HFF-Myc (cell line): ENCODE data around the gene OPRL1.

Source experiments
- DNase-seq: peaks from one replicate; pipeline ENCODE4 v3.0.0-alpha.2; 2011; ENCODE audit warnings: low read depth; ENCODE audit errors: extremely low read depth
- H3K4me3 ChIP-seq: replicated peaks from 2 replicates; pipeline ENCODE4 v1.5.1; 2011; ENCODE audit warnings: low read depth, mild to moderate bottlenecking, control low read depth, low read length
- TF ChIP-seq, protein P1 (sequence below): IDR thresholded peaks from 2 replicates; pipeline ENCODE4 v1.5.1; 2012; ENCODE audit warnings: mild to moderate bottlenecking, low read depth, low read length, control low read depth; ENCODE audit errors: missing control alignments

OPRL1 gene

DNA sequence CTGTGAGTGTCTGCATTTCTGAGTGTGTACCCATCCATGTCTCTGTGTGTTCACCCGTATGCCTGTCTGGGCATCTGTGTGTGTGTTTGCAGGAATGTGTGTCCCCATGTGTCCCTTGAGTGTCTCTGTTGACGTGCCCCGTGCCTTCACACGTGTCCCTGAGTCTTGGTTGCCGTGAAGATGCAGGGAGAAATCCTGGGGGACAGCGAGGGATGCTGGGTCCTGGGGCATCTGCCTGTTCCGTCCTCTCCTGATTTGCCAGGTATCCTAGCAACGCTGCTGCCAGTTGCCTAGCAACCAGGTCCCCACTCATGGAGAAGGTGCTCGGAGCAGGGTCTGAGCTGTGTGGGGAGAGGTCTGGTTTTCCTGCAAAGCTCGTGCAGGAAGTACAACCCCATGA, 10.3 kb downstream of the OPRL1 start:
- DNase-seq: no peak
- H3K4me3 ChIP-seq: no peak overlapping the region
- TF ChIP-seq, protein P1, sequence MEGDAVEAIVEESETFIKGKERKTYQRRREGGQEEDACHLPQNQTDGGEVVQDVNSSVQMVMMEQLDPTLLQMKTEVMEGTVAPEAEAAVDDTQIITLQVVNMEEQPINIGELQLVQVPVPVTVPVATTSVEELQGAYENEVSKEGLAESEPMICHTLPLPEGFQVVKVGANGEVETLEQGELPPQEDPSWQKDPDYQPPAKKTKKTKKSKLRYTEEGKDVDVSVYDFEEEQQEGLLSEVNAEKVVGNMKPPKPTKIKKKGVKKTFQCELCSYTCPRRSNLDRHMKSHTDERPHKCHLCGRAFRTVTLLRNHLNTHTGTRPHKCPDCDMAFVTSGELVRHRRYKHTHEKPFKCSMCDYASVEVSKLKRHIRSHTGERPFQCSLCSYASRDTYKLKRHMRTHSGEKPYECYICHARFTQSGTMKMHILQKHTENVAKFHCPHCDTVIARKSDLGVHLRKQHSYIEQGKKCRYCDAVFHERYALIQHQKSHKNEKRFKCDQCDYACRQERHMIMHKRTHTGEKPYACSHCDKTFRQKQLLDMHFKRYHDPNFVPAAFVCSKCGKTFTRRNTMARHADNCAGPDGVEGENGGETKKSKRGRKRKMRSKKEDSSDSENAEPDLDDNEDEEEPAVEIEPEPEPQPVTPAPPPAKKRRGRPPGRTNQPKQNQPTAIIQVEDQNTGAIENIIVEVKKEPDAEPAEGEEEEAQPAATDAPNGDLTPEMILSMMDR: no peak

DNA sequence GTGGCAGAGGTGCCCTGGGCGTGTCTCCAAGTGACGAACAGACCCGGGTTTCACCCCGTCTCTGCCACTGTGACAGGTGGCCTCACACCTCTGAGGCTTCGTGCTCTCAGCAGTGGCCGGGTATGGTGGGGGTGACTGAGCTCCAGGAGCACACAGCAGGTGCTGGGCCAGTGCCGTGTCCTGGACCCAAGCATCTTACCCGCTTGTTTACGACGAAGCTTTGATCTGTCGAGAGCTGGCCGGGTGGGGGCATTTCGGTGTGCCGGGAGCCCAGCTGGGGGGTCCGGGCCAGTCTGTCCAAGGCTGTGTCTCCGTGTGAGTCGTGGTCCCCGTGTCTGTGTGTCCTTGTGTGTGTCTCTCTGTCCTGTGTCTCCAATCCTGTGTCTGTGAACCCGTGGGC, 11.5 kb downstream of the OPRL1 start:
- TF ChIP-seq, protein P1: no peak
- no peak for DNase-seq
- H3K4me3 ChIP-seq: no peak overlapping the region

GRCh38 chr20:64091770-64092169, 11.9 kb downstream of the OPRL1 start:
- DNase-seq: no peak
- H3K4me3 ChIP-seq: no peak overlapping the region
- TF ChIP-seq, protein P1: no peak

- TF ChIP-seq, protein P1: no peak
- no peak overlapping the region for H3K4me3 ChIP-seq
- DNase-seq: no peak
These were observed 12.6 kb downstream of the OPRL1 start for GRCh38 chr20:64092258-64093012.

DNA sequence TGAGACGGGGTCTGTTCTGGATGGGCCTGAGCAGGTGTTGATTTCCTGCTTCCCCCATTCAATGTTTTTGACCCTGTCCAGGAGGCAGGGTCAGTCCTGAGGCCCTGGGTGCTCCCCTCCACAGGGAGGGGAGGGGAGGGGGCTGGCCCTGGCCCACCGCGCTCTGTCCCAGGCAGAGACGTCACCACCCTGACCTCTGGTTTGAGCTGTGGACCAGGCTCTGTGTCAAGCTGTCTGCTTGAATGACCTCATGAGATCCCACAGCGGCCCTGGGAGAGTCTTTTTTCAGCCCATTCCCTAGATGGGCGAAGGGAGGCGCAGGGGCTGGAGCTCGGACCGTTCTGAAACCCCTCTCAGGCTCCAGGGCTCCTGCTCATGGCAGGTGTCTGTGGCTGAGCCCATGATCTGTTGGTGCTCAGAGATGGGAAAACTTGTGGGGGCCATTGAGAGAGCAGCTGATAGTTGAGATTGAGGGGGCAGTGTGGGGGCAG, 13.2 kb downstream of the OPRL1 start:
- H3K4me3 ChIP-seq: no peak overlapping the region
- no peak for DNase-seq
- TF ChIP-seq, protein P1: no peak

DNA sequence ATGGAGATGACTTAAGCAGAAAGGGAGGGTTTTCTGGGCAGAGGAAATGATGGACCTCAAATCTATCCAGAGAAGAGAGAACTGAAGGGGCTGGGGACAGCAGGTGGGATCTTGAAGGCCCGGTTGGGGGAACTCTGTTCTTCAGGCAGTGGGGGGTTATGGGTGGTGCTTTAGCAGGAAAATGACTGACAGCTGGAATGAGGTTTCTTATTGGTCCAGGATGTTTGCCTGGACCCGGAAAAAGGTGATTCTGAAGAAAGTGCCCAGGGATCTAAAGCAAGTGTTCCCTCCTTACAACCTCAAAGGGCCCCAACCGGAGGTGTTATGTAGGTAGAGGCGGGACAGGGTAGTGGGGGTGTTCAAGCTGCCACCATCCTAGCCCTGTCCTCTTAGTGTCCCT, 15.6 kb downstream of the OPRL1 start:
- TF ChIP-seq, protein P1: no peak
- DNase-seq: no peak
- H3K4me3 ChIP-seq: no peak overlapping the region
